ENCODE measurements around the gene LRRIQ3. TPM values are rescaled to one million over a fixed set of nuclear protein-coding genes. Genes with fewer than 3 reads are reported as not detected.

The LRRIQ3 gene
- 0.39 and 1.5 TPM in 2 replicates for total RNA-seq

GRCh38 chr1:74197657-74198552 is at the start of gene LRRIQ3, which contains the start of gene FPGT:
TSS of gene LRRIQ3 (minus strand) at chr1:74198176. CDS start at chr1:74183684, 14,492 bp downstream.
TSS of gene FPGT (plus strand) at chr1:74198242. CDS start at chr1:74198279, 37 bp downstream.

GRCh38 chr1:74235153-74235552 is 37.2 kb upstream of the LRRIQ3 start, which contains the start of gene TNNI3K:
TSS of gene TNNI3K (plus strand) at chr1:74235387. CDS start at chr1:74235452, 65 bp downstream.

Other genes with a start within 250 kb of the LRRIQ3 start
- 23.8 and 31.3 TPM in 2 replicates for gene FPGT, start 66 bp upstream of the LRRIQ3 start, total RNA-seq
- 0.91 and 1.6 TPM in 2 replicates for gene TNNI3K, start 37.2 kb upstream of the LRRIQ3 start, total RNA-seq